Common myeloid progenitor, CD34-positive (primary cell): ENCODE data around the gene ITPKB.
A peak's percentile ranks its signal among the peaks of the same experiment; 100 is the strongest.

ENCODE experiments used
- CTCF ChIA-PET: fragments of 350-600 bp; sonication (Branson Sonifier 250); formaldehyde crosslinking; loops from one replicate; lab custom pipeline; 2021; ENCODE audit warnings: antibody characterized with exemption; lab: Charles Lee
- POLR2A ChIA-PET: fragments of 350-600 bp; sonication (Branson Sonifier 250); formaldehyde crosslinking; loops from one replicate; lab custom pipeline; 2021; ENCODE audit warnings: antibody characterized with exemption; lab: Charles Lee
- DNase-seq, 3 donors: peaks; one replicate each; pipeline versions ENCODE4 v3.0.0 to v3.0.0-alpha.2; 2013
- H3K27ac ChIP-seq, 2 experiments: 1 replicate in 1 of 2; 2 replicates in 1 of 2; pipeline ENCODE4 v1.7.0; 2013; ENCODE audit warnings: inconsistent platforms in 2 of 2, low read length in 2 of 2, mild to moderate bottlenecking in 2 of 2, low read depth in 1 of 2, moderate library complexity in 1 of 2; ENCODE audit not compliant: severe bottlenecking in 2 of 2, insufficient read depth in 1 of 2, poor library complexity in 1 of 2
- H3K27me3 ChIP-seq, 5 experiments: replicated peaks in 2 of 5; 1 replicate in 3 of 5; 2 replicates in 2 of 5; pipeline versions ENCODE4 v1.6.1 to v1.7.0; 2013; ENCODE audit warnings: low read length in 4 of 5, mild to moderate bottlenecking in 2 of 5, moderate library complexity in 2 of 5, inconsistent platforms in 1 of 5; ENCODE audit not compliant: insufficient read depth in 5 of 5, control insufficient read depth in 4 of 5
- H3K36me3 ChIP-seq, 4 experiments: 1 replicate in 2 of 4; 2 replicates in 2 of 4; pipeline versions ENCODE4 v1.6.1 to v1.7.0; 2013; ENCODE audit warnings: low read length in 3 of 4, control low read depth in 1 of 4, mild to moderate bottlenecking in 1 of 4; ENCODE audit not compliant: control insufficient read depth in 4 of 4, insufficient read depth in 4 of 4
- H3K4me1 ChIP-seq, 4 experiments: 1 replicate in 3 of 4; 2 replicates in 1 of 4; pipeline versions ENCODE4 v1.6.1 to v1.7.1; 2013; ENCODE audit warnings: low read length in 3 of 4, mild to moderate bottlenecking in 3 of 4, control low read depth in 1 of 4, inconsistent platforms in 1 of 4, moderate library complexity in 1 of 4; ENCODE audit not compliant: control insufficient read depth in 4 of 4, insufficient read depth in 4 of 4; ENCODE audit errors: control extremely low read depth in 1 of 4
- H3K4me3 ChIP-seq, 7 experiments: 1 replicate in 4 of 7; 2 replicates in 3 of 7; pipeline versions ENCODE4 v1.5.1 to v1.7.0; 2013; ENCODE audit warnings: mild to moderate bottlenecking in 7 of 7, low read length in 6 of 7, moderate library complexity in 6 of 7, inconsistent platforms in 2 of 7, low read depth in 2 of 7, control low read depth in 1 of 7; ENCODE audit not compliant: insufficient read depth in 4 of 7, control insufficient read depth in 1 of 7; ENCODE audit errors: extremely low read depth in 1 of 7
- H3K9me3 ChIP-seq, 5 experiments: 1 replicate in 4 of 5; 2 replicates in 1 of 5; pipeline versions ENCODE4 v1.6.1 to v1.7.1; 2013; ENCODE audit warnings: low read length in 4 of 5, mild to moderate bottlenecking in 2 of 5, inconsistent platforms in 1 of 5, low read depth in 1 of 5, moderate library complexity in 1 of 5; ENCODE audit not compliant: control insufficient read depth in 4 of 5, insufficient read depth in 2 of 5; ENCODE audit errors: control extremely low read depth in 1 of 5
- whole genome bisulfite sequencing: methylation state at CpG from one replicate; pipeline ENCODE4 v1.1.5; 2013; ENCODE audit not compliant: insufficient coverage; 5-methylcytosine and 5-hydroxymethylcytosine counted together

ITPKB gene

DNA sequence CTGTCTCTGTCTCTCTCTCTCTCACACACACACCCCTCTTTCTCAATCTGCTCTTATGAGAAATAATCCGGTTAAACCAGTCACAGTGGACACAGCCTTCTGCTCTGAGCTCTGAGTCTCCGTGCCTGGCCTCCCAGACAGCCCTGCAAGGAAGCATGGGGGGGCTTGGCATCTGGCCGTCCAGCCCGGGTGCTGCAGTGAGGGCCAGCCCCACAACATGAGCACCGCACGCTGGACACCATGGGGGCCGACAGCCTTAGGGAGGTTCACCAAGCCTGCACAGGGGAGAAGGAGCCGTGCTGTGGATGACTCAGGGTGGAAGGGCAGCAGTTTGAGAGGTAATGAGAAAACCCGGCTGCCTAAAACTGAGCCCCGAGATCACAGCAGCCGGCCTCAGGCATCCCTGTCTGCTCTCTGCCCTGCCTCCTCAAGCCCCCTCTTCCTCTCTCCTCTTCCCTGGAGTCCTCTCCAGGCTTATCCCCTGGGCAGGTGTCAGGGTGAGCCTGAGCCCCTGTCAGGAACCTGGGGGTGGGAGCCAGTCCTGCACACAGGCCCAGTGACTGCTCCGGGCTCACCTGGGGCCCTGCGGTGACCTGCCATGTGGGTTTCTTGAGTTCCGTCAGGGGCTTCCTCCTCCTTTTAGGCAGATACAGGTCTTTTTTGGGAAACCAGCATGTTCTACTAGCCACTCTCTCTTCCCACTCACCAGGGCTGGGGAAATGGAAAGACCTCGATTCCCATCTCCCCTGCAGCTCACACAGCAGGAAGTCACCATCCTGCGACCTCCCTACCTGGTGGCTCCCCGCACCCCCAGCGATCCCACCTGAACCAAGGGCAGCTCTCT lies 92.8 kb downstream of the ITPKB start:
- WGBS = 91% methylated on average over 13 of the region's 18 CpGs
- H3K27me3 ChIP-seq = no peaks in the 10 kb centered on the region
- H3K4me1 ChIP-seq = peaks cover 3 to 62% (median 56%) of the 10 kb centered on the region in 4 experiments
- H3K27ac ChIP-seq = peak overlapping the region; percentile 10 to 54
- no peaks in the 10 kb centered on the region for H3K9me3 ChIP-seq
- H3K4me3 ChIP-seq = no peak overlapping the region
- ChIA-PET CTCF (interaction anchor here (0.8 to 3.8 kb wide), 4 partner anchors 10 to 41 kb away, joined by 3 to 25 read pairs (median 10); no protein-coding TSS in a partner anchor), POLR2A (no interaction called here)
- DNase-seq = no peak
- H3K36me3 ChIP-seq = peaks cover 11 to 41% (median 32%) of the 10 kb centered on the region in 4 experiments

GRCh38 chr1:226645279-226645976 lies 93.7 kb downstream of the ITPKB start:
- H3K4me3 ChIP-seq = no peak overlapping the region
- CTCF ChIA-PET = interaction anchor here (1.5 to 5.4 kb wide), 6 partner anchors 11 to 180 kb away, joined by 3 to 83 read pairs (median 15); no protein-coding TSS in a partner anchor
- DNase-seq = no peak
- no peaks in the 10 kb centered on the region for H3K9me3 ChIP-seq
- no peaks in the 10 kb centered on the region for H3K27me3 ChIP-seq
- H3K27ac ChIP-seq = peak overlapping the region; percentile 10 to 54
- POLR2A ChIA-PET = interaction anchor here (0.6 kb wide), 1 partner anchor 913 kb away, joined by 3 read pairs; no protein-coding TSS in a partner anchor
- peaks cover 11 to 48% (median 38%) of the 10 kb centered on the region in 4 experiments for H3K36me3 ChIP-seq
- peaks cover 3 to 60% (median 53%) of the 10 kb centered on the region in 4 experiments for H3K4me1 ChIP-seq
- WGBS = 84% methylated on average over 5 of the region's 10 CpGs

DNA sequence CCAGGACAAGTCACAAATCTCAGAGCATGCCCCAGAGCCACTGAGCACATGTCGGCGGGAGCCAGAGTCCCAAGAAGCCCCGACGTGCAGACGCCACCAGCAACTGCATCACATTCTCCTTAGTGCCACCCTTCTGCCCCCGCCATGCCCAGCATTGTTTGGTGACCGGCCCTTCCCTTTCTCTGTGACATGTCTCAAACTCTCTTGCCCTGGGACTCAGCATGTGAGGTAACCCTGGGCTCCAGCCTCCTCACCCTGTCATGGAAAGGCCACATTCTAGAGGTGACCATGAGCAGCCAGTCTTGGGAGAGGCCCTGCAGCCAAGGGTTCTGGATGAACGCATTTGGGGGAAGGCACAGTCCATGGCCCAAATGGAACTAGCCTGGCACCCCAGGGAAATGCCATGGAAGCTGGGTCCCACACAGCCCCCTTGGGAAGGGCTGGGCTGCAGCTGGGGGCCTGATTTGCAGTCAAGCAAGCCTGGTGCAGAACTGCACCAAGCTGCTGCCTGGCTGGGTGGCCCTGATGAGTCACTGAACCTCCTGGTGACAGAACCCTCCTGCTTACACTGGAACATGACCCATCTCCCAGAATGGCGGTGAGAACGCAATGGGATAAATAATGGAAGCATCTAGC lies 94.4 kb downstream of the ITPKB start:
- CTCF ChIA-PET = interaction anchor here (0.5 to 5.4 kb wide), 15 partner anchors 6 to 181 kb away, joined by 3 to 83 read pairs (median 4); no protein-coding TSS in a partner anchor
- Histone ChIP-seq H3K36me3 (peaks cover 11 to 56% (median 43%) of the 10 kb centered on the region in 4 experiments), H3K27me3 (no peaks in the 10 kb centered on the region), H3K4me1 (peaks cover 3 to 54% (median 47%) of the 10 kb centered on the region in 4 experiments), H3K27ac (no peak overlapping the region), H3K9me3 (no peaks in the 10 kb centered on the region), H3K4me3 (no peak overlapping the region)
- peak in 1 of 3 donors; percentile 49 for DNase-seq
- POLR2A ChIA-PET = interaction anchor here (1.3 to 2.0 kb wide), 2 partner anchors 33 to 35 kb away, joined by 3 to 4 read pairs; no protein-coding TSS in a partner anchor
- 75% methylated on average over 8 of the region's 10 CpGs for WGBS

GRCh38 chr1:226643611-226644540 lies 95.2 kb downstream of the ITPKB start:
- ChIA-PET POLR2A (interaction anchor here (1.3 to 2.0 kb wide), 2 partner anchors 33 to 36 kb away, joined by 3 to 4 read pairs; no protein-coding TSS in a partner anchor), CTCF (interaction anchor here (0.5 to 5.4 kb wide), 17 partner anchors 7 to 182 kb away, joined by 3 to 83 read pairs (median 4); no protein-coding TSS in a partner anchor)
- Histone ChIP-seq H3K4me3 (peak overlapping the region in 4 of 7 experiments; percentile 5 to 55 (median 44)), H3K27ac (no peak overlapping the region), H3K36me3 (peaks cover 12 to 58% (median 47%) of the 10 kb centered on the region in 4 experiments), H3K9me3 (no peaks in the 10 kb centered on the region), H3K4me1 (peaks cover 3 to 54% (median 45%) of the 10 kb centered on the region in 4 experiments), H3K27me3 (no peaks in the 10 kb centered on the region)
- WGBS = 17% methylated on average over 13 of the region's 18 CpGs
- peak; percentile 60 to 95 (median 92) for DNase-seq

GRCh38 chr1:226643177-226643576 lies 95.9 kb downstream of the ITPKB start:
- Histone ChIP-seq H3K9me3 (no peaks in the 10 kb centered on the region), H3K27ac (peak overlapping the region in 1 of 2 experiments; percentile 65), H3K27me3 (no peaks in the 10 kb centered on the region), H3K4me3 (peak overlapping the region in 5 of 7 experiments; percentile 2 to 55 (median 43)), H3K4me1 (peaks cover 3 to 54% (median 45%) of the 10 kb centered on the region in 4 experiments), H3K36me3 (peaks cover 11 to 62% (median 45%) of the 10 kb centered on the region in 4 experiments)
- POLR2A ChIA-PET = interaction anchor here (1.3 to 2.0 kb wide), 2 partner anchors 34 to 37 kb away, joined by 3 to 4 read pairs; no protein-coding TSS in a partner anchor
- CTCF ChIA-PET = interaction anchor here (0.7 to 5.4 kb wide), 9 partner anchors 8 to 186 kb away, joined by 3 to 83 read pairs (median 11); no protein-coding TSS in a partner anchor
- peak; percentile 81 to 92 (median 90) for DNase-seq
- 0% methylated on average over 4 of the region's 9 CpGs for WGBS
